HL-60/S4 treated with phorbol 12-myristate 13-acetate at 8.2 ng/mL for 4 days and 3 days (cell line): Measurements from ENCODE around the gene ECHDC1.
"Not testable (repeated sequence)": the region's sequence is repeated elsewhere in the genome, so short reads cannot be mapped to it uniquely, and the experiment has no call there.

Experiments used
- in situ Hi-C: fragments of 300-500 bp; cut with MboI; formaldehyde crosslinking; loops from 2 replicates; pipeline ENCODE4 v1.15.0; 2022; ENCODE audit warnings: low sequenced_read_pairs

Gene ECHDC1

GRCh38 chr6:127342296-127342945 is 988 bp downstream of the ECHDC1 start:
- in situ Hi-C loops: no loop called here

DNA sequence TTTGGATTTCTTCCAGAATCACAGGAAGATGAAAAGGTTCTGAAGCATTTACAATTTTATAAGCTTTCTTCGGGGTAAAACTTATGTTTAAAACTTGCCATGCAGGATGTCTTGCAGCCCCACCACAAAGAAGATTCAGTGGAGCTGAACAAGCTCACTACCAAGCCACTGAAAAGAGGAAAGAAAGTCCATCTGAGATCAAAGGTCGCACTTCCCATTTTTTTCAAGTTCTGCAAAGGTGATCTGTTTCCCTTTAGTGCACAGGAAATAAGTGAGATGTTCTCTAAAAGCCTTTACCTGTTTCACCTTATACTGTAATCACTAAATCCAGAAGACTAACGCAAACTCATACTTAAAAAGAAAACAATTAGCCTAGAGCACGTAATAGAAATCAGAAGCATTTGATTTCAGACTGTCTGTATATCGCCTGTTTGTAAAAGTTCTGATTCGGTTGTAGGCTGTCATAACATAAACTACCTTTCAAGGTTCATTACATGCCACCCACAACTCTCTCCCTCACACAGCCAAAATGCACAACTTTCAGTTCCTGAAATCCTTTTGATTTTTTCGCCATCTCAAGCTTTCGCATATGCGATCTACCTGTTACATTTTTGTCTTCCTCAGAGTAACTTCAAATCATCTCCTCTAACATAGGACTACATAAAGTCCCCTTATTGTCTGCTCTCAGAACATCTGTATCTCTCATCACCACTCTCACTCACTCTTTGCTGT is 1.8 kb downstream of the ECHDC1 start:
- in situ Hi-C loops: no loop called here

- in situ Hi-C loops: no loop called here
Observed at GRCh38 chr6:127340171-127340570, 3.2 kb downstream of the ECHDC1 start.

DNA sequence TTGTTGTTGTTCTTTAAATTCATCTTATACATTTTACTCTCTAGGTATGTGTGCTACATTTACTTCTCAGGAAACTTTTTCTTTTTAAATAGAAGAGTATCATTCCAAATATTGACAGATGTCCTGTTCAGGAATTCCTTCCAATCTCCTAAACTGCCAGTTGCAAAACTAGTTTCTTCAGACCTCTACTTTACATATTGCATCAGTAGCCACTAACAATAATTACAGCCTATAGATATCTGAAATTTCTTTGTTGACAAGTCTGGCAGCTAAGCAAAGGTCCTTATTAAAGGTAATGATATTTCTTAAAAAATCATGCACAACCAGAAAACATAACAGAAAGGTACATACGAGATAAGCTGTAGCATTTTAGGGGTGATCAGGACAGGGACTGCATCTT is 4.5 kb downstream of the ECHDC1 start:
- in situ Hi-C loops: no loop called here

- in situ Hi-C loops: no loop called here
Observed at GRCh38 chr6:127332383-127332961, 10.9 kb downstream of the ECHDC1 start.

- in situ Hi-C loops: not testable (repeated sequence)
Observed at GRCh38 chr6:127331256-127331655, 12.2 kb downstream of the ECHDC1 start.

DNA sequence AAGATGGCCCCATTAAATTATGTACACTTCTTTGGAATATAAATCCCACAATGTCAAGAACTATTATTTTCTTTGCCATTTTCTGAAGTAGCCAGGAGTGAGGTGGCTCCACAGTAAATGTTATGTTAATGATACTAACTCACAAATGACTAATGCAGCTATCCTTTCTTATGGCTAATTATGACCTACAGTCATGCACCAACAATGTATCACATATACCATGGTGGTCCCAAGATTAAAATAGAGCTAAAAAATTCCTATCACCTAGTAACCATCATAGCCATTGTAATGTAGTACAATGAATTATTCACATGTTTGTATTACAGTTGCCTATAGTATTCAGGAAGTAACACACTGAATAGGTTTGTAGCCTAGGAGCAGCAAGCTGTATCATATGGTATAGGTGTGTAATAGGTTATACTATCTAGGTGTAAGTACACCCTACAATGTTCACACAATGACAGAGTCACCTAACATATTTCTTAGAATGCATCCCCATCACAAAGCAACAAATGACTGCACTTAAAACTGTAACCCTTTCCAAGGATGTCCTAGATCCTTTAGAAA is 15.3 kb downstream of the ECHDC1 start:
- in situ Hi-C loops: no loop called here

DNA sequence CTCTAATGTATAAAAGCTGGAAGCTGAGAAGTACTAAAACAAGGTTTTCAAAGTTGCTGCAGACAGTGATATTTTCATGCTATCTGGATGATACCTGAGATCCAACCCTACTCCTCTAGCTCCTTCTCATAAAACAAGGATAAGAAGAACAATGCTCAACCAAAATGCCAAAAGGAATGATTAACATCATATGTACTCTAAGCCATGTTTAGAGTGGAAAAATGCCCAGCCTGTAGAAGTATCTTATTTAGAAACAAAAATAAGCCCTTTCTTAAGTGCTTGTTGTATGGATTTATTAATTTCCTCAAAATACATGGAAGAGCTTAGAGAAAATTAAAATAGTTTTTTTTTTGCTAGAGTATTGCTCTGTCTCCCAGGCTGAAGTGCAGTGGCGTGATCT is 23.7 kb downstream of the ECHDC1 start:
- in situ Hi-C loops: no loop called here

GRCh38 chr6:127317388-127318128 is 25.9 kb downstream of the ECHDC1 start:
- in situ Hi-C loops: no loop called here

DNA sequence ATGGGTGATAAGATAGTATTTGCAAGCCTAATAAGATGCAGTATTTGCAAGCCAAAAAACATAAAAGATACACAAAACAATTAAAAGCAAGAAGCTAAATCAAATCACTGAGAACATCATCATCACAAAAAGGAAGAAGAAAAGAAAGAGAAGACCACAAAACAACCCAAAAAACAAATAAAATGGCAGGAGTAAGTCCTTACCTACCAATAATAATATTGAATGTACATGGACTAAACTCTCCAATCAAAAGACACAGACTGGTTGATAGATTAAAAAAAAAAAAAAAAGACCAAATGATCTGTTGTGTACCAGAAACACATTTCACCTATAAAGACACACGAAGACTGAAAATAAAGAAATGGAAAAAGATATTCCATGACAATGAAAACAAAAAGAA is 37.7 kb downstream of the ECHDC1 start:
- in situ Hi-C loops: no loop called here

GRCh38 chr6:127303917-127304316 is 39.5 kb downstream of the ECHDC1 start:
- in situ Hi-C loops: no loop called here

- in situ Hi-C loops: no loop called here
Observed at GRCh38 chr6:127302728-127303660, 40.4 kb downstream of the ECHDC1 start.

- in situ Hi-C loops: no loop called here
Observed at GRCh38 chr6:127301199-127301700, 42.2 kb downstream of the ECHDC1 start.

DNA sequence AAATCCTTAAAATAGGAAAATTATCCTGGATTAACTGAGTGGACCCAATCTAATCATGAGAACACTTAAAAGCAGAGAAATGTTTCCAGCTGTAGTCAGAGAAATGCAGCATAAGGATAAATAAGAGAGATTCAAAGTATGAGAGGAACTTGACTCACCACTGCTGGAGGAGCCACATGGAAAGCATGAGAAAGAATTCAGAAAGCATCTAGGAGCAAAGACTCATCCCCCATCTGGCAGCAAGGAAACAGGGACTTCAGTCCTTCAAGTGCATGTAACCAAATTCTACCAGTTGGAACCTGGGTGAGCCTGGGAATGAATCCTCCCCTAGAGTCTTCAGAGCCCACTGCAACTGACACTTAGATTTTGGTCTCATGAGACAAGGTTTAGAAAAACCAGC is 43.0 kb downstream of the ECHDC1 start:
- in situ Hi-C loops: no loop called here

- in situ Hi-C loops: no loop called here
Observed at GRCh38 chr6:127299522-127300240, 43.7 kb downstream of the ECHDC1 start.

DNA sequence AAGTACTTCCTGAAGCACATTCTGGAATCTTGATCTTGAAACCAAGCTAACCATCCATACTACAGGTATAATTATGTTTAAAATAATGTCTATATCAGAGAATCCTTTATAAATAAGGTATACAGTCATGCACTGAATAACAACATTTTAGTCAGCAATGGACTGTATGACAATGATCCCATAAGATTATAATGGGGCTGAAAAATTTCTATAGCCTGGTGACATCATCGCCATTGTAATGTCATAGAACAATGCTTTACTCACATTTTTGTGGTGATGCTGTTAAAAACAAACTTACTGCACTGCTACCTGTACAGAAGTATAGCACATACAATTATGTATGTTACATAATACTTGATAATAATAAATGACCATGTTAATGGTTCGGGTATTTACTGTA is 44.9 kb downstream of the ECHDC1 start:
- in situ Hi-C loops: no loop called here

GRCh38 chr6:127297502-127298070 is 45.8 kb downstream of the ECHDC1 start:
- in situ Hi-C loops: no loop called here

DNA sequence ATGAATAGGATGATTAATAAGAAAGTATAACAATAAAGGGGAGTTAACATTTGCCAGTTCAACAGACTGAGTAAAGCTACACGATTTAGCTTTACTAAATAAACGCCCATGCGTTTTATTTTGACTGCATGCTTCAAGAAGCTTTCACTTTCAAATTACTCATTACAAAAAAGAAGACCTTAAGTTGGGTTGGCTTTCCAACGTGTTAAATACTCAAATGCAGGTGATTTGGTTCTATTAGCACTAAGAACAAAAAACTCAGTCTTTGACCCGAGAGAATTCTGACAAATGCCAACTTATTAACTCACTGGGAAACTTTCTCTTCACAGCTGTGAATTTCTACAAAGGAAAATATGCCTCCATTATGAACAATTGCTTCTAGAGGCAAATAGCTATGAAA is 51.9 kb downstream of the ECHDC1 start:
- in situ Hi-C loops: no loop called here
